OCI-LY3 (cell line): ENCODE results near the gene TMEM17.
A peak's percentile ranks its signal among the peaks of the same experiment; 100 is the strongest.

Experiments used
- H2AFZ ChIP-seq: fragments of 200-600, 300-600 bp; shearing (Covaris generic); 2 replicates; pipeline ENCODE4 v1.6.0; 2014; ENCODE audit warnings: antibody characterized with exemption, low read depth, low read length
- H3K27ac ChIP-seq: fragments of 200-600, 300-600 bp; sonication (generic); 2 replicates; pipeline ENCODE4 v1.5.1; 2014; ENCODE audit warnings: mild to moderate bottlenecking, low read length, moderate library complexity, mixed read lengths
- H3K27me3 ChIP-seq: fragments of 200-600, 300-600 bp; sonication (generic); 2 replicates; pipeline ENCODE4 v1.6.1; 2014; ENCODE audit warnings: low read depth, low read length, mixed read lengths
- H3K36me3 ChIP-seq: fragments of 200-600, 300-600 bp; sonication (generic); replicated peaks from 2 replicates; pipeline ENCODE3; 2014; ENCODE audit warnings: low read depth, low read length, mixed read lengths
- H3K4me1 ChIP-seq: fragments of 300-600, 200-600 bp; sonication (generic); 2 replicates; pipeline ENCODE4 v1.6.1; 2014; ENCODE audit warnings: low read length, mixed read lengths
- H3K4me2 ChIP-seq: fragments of 200-600, 300-600 bp; sonication (generic); 2 replicates; pipeline ENCODE4 v1.6.1; 2014; ENCODE audit warnings: low read length, mixed read lengths
- H3K4me3 ChIP-seq: fragments of 300-600, 200-600 bp; sonication (generic); 2 replicates; pipeline ENCODE4 v1.5.1; 2014; ENCODE audit warnings: antibody characterized with exemption, mild to moderate bottlenecking, low read length, moderate library complexity
- H3K79me2 ChIP-seq: fragments of 300-600, 200-600 bp; shearing (Covaris generic); 2 replicates; pipeline ENCODE4 v1.6.1; 2014; ENCODE audit warnings: mild to moderate bottlenecking, low read length, mixed read lengths
- H3K9ac ChIP-seq: fragments of 300-600, 200-600 bp; shearing (Covaris generic); 2 replicates; pipeline ENCODE4 v1.6.0; 2014; ENCODE audit warnings: mild to moderate bottlenecking, low read length, moderate library complexity
- H3K9me3 ChIP-seq: fragments of 200-600, 300-600 bp; shearing (Covaris generic); 2 replicates; pipeline ENCODE4 v1.6.1; 2014; ENCODE audit warnings: low read length, mixed read lengths; ENCODE audit not compliant: insufficient read depth
- H4K20me1 ChIP-seq: fragments of 200-600, 300-600 bp; sonication (generic); 2 replicates; pipeline ENCODE4 v1.6.1; 2016; ENCODE audit warnings: low read length, mixed read lengths; ENCODE audit not compliant: insufficient read depth
- CTCF ChIP-seq: fragments of 200-600, 300-600 bp; sonication (generic); IDR thresholded peaks from 2 replicates; pipeline ENCODE4 v1.5.1; 2014; ENCODE audit warnings: antibody characterized with exemption, low read length, low read depth
- EZH2phosphoT487 ChIP-seq: fragments of 200-600 bp; shearing (Covaris generic); IDR thresholded peaks from 2 replicates; pipeline ENCODE4 v1.6.1; 2018; ENCODE audit warnings: antibody characterized with exemption, mixed run types, low read depth

Gene TMEM17

GRCh38 chr2:62467100-62467474, 38.9 kb downstream of the TMEM17 start:
- H3K9ac ChIP-seq, result no peak overlapping the region
- no peak overlapping the region for H3K4me2 ChIP-seq
- H2AFZ ChIP-seq, result 0 out of 2 replicates have a peak overlapping the region, but pooled peaks have one; percentile 49
- H3K4me3 ChIP-seq, result no peak overlapping the region
- H3K27ac ChIP-seq, result no peak overlapping the region
- no peaks in the 10 kb centered on the region for H3K27me3 ChIP-seq
- no peaks in the 10 kb centered on the region for H4K20me1 ChIP-seq
- H3K9me3 ChIP-seq, result no peaks in the 10 kb centered on the region
- peaks cover 10% of the 10 kb centered on the region; the same call in 1 of the 2 replicates for H3K4me1 ChIP-seq
- H3K79me2 ChIP-seq, result no peaks in the 10 kb centered on the region
- TF ChIP-seq CTCF, result no peak
- no peaks in the 10 kb centered on the region for H3K36me3 ChIP-seq

GRCh38 chr2:62466503-62466854, 39.5 kb downstream of the TMEM17 start:
- H3K27me3 ChIP-seq, result no peaks in the 10 kb centered on the region
- H3K36me3 ChIP-seq, result no peaks in the 10 kb centered on the region
- H3K4me1 ChIP-seq, result peaks cover 10% of the 10 kb centered on the region; the same call in 1 of the 2 replicates
- TF ChIP-seq EZH2phosphoT487, result no peak
- TF ChIP-seq CTCF, result no peak
- no peak overlapping the region for H3K4me3 ChIP-seq
- no peaks in the 10 kb centered on the region for H3K79me2 ChIP-seq
- no peaks in the 10 kb centered on the region for H3K9me3 ChIP-seq
- H2AFZ ChIP-seq, result no peak overlapping the region
- H4K20me1 ChIP-seq, result no peaks in the 10 kb centered on the region
- H3K4me2 ChIP-seq, result no peak overlapping the region
- no peak overlapping the region for H3K27ac ChIP-seq
- no peak overlapping the region for H3K9ac ChIP-seq

- H3K27ac ChIP-seq, result no peak overlapping the region
- no peak overlapping the region for H3K4me3 ChIP-seq
- no peaks in the 10 kb centered on the region for H3K79me2 ChIP-seq
These were observed 40.1 kb downstream of the TMEM17 start for GRCh38 chr2:62465741-62466502.

More at GRCh38 chr2:62465741-62466502, 40.1 kb downstream of the TMEM17 start:
- no peaks in the 10 kb centered on the region for H4K20me1 ChIP-seq
- no peaks in the 10 kb centered on the region for H3K36me3 ChIP-seq
- no peak overlapping the region for H3K4me2 ChIP-seq
- H2AFZ ChIP-seq, result no peak overlapping the region
- H3K9me3 ChIP-seq, result no peaks in the 10 kb centered on the region
- no peak overlapping the region for H3K9ac ChIP-seq
- no peaks in the 10 kb centered on the region for H3K27me3 ChIP-seq
- H3K4me1 ChIP-seq, result peaks cover 10% of the 10 kb centered on the region; the same call in 1 of the 2 replicates
- no peak for TF ChIP-seq EZH2phosphoT487
- peak; percentile 23; the same call in 1 of the 2 replicates for TF ChIP-seq CTCF
